Mesendoderm (in vitro differentiated cells): ENCODE results near the gene AFDN.
A peak's percentile ranks its signal among the peaks of the same experiment; 100 is the strongest.

Experiments
- DNase-seq: peaks from one replicate; pipeline ENCODE4 v3.0.0; 2013
- H2AK5ac ChIP-seq: 2 replicates; pipeline ENCODE4 v1.6.1; 2013; ENCODE audit warnings: low read length, inconsistent platforms
- H2BK120ac ChIP-seq: 2 replicates; pipeline ENCODE4 v1.6.1; 2013; ENCODE audit warnings: low read depth, mild to moderate bottlenecking, low read length, moderate library complexity, mixed read lengths
- H2BK15ac ChIP-seq: replicated peaks from 2 replicates; pipeline ENCODE4 v1.6.1; 2013; ENCODE audit warnings: low read depth, mild to moderate bottlenecking, moderate library complexity
- H2BK5ac ChIP-seq: 2 replicates; pipeline ENCODE4 v1.6.1; 2013; ENCODE audit warnings: low read length, inconsistent platforms
- H3K18ac ChIP-seq: 2 replicates; pipeline ENCODE4 v1.6.1; 2013; ENCODE audit warnings: mild to moderate bottlenecking, low read length, mixed read lengths
- H3K23ac ChIP-seq: one replicate; pipeline ENCODE4 v1.6.1; 2013; ENCODE audit warnings: low read length
- H3K27ac ChIP-seq: 2 replicates; pipeline ENCODE4 v1.5.1; 2013; ENCODE audit warnings: low read depth, mild to moderate bottlenecking, inconsistent platforms, low read length, moderate library complexity
- H3K27me3 ChIP-seq: 2 replicates; pipeline ENCODE4 v1.6.1; 2013; ENCODE audit warnings: low read length, control low read depth, mild to moderate bottlenecking, inconsistent platforms; ENCODE audit not compliant: insufficient read depth, poor library complexity
- H3K36me3 ChIP-seq: 2 replicates; pipeline ENCODE4 v1.6.1; 2013; ENCODE audit warnings: low read length, inconsistent platforms; ENCODE audit not compliant: control insufficient read depth, insufficient read depth
- H3K4ac ChIP-seq: one replicate; pipeline ENCODE4 v1.6.1; 2013; ENCODE audit warnings: low read depth, mild to moderate bottlenecking, low read length, moderate library complexity
- H3K4me1 ChIP-seq: 2 replicates; pipeline ENCODE4 v1.6.1; 2013; ENCODE audit warnings: low read depth, low read length, inconsistent platforms; ENCODE audit not compliant: control insufficient read depth
- H3K4me2 ChIP-seq: 2 replicates; pipeline ENCODE4 v1.6.1; 2013; ENCODE audit warnings: low read length
- H3K4me3 ChIP-seq: 2 replicates; pipeline ENCODE4 v1.5.1; 2013; ENCODE audit warnings: mild to moderate bottlenecking, low read length
- H3K56ac ChIP-seq: one replicate; pipeline ENCODE4 v1.6.1; 2013; ENCODE audit warnings: low read length
- H3K79me1 ChIP-seq: 2 replicates; pipeline ENCODE4 v1.6.1; 2013; ENCODE audit warnings: low read length, inconsistent platforms
- H3K79me2 ChIP-seq: 2 replicates; pipeline ENCODE4 v1.6.1; 2013; ENCODE audit warnings: mild to moderate bottlenecking, low read length; ENCODE audit not compliant: control insufficient read depth, insufficient read depth
- H3K9ac ChIP-seq: 2 replicates; pipeline ENCODE4 v1.6.1; 2013; ENCODE audit warnings: low read length, inconsistent platforms
- H4K5ac ChIP-seq: one replicate; pipeline ENCODE4 v1.6.1; 2013; ENCODE audit warnings: low read length
- H4K8ac ChIP-seq: one replicate; pipeline ENCODE4 v1.6.1; 2013; ENCODE audit warnings: low read depth, mild to moderate bottlenecking, control low read depth, low read length, moderate library complexity
- WGBS: extraction: QIAGEN DNeasy Blood & Tissue Kit; methylation state at CpG from one replicate; pipeline ENCODE4 v1.1.7; 2013; ENCODE audit warnings: low lambda C conversion rate, missing lambda C conversion rate; ENCODE audit not compliant: insufficient coverage; ENCODE audit errors: extremely low coverage; 5-methylcytosine and 5-hydroxymethylcytosine counted together

AFDN gene

DNA sequence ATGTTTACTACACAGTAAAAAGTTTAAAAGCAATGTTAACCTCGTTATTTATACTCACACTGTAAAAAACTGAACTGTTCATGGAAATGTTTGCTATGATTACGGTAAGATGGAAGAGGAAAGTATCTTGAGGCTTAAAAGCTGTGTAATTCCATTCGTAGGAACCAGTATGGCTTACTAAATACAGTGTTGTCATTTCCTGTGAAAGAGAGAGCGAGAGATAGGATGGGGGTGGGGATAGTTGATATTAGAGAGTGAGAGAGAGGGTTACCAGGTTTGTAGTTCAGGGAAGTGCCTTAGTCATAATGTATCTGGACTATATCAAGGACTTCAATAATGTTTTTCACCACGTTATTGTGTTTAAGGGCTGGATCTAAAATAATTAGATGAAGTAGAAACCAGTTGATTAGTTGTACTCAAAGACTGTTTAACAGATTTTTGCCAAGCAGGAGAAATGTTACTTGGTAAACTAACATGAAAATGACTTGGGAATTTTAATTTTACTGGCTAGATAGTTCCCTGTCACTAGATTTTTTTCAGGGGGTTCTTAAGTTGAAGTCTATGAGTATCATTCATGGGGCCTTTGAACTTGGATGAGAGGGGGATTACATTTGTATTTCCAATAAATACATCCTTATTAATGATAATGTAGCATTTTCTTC is 30.4 kb downstream of the AFDN start:
- no peak overlapping the region for H3K27ac ChIP-seq
- no CpG with 5 or more reads among the region's 5 CpGs for WGBS

GRCh38 chr6:167858086-167858591 is 31.4 kb downstream of the AFDN start:
- H3K4ac ChIP-seq = no peak overlapping the region
- H3K27ac ChIP-seq = no peak overlapping the region
- H3K56ac ChIP-seq = no peak overlapping the region
- peaks cover 14% of the 10 kb centered on the region for H3K4me1 ChIP-seq
- H3K18ac ChIP-seq = no peak overlapping the region
- H2BK5ac ChIP-seq = no peak overlapping the region
- no peak overlapping the region for H3K9ac ChIP-seq
- H3K4me2 ChIP-seq = no peak overlapping the region
- peaks cover 7% of the 10 kb centered on the region for H3K79me1 ChIP-seq
- H3K79me2 ChIP-seq = peaks cover 70% of the 10 kb centered on the region
- no peak overlapping the region for H2AK5ac ChIP-seq
- H2BK120ac ChIP-seq = no peak overlapping the region
- H4K8ac ChIP-seq = no peak overlapping the region
- H3K23ac ChIP-seq = no peak overlapping the region
- H3K36me3 ChIP-seq = no peaks in the 10 kb centered on the region
- WGBS = no CpG with 5 or more reads among the region's 1 CpG
- no peak overlapping the region for H4K5ac ChIP-seq
- H3K4me3 ChIP-seq = no peak overlapping the region
- DNase-seq = no peak
- H2BK15ac ChIP-seq = no peak overlapping the region
- no peaks in the 10 kb centered on the region for H3K27me3 ChIP-seq

More for the DNA sequence above, 30.4 kb downstream of the AFDN start:
- Histone ChIP-seq H3K18ac (no peak overlapping the region), H3K4me2 (no peak overlapping the region), H3K79me1 (peaks cover 4% of the 10 kb centered on the region), H3K9ac (no peak overlapping the region), H3K4ac (no peak overlapping the region), H3K4me1 (peaks cover 14% of the 10 kb centered on the region), H3K79me2 (peaks cover 70% of the 10 kb centered on the region), H4K5ac (no peak overlapping the region), H3K4me3 (no peak overlapping the region), H2BK120ac (no peak overlapping the region), H2BK15ac (no peak overlapping the region), H3K23ac (no peak overlapping the region), H3K36me3 (no peaks in the 10 kb centered on the region), H3K56ac (no peak overlapping the region), H4K8ac (no peak overlapping the region), H2AK5ac (no peak overlapping the region), H2BK5ac (no peak overlapping the region), H3K27me3 (no peaks in the 10 kb centered on the region)
- DNase-seq = peak; percentile 86

- H2BK15ac ChIP-seq = no peak overlapping the region
- no peak overlapping the region for H3K4ac ChIP-seq
- H3K23ac ChIP-seq = no peak overlapping the region
- no peak overlapping the region for H2BK120ac ChIP-seq
- H3K79me1 ChIP-seq = peaks cover 7% of the 10 kb centered on the region
- H3K4me3 ChIP-seq = no peak overlapping the region
- no peaks in the 10 kb centered on the region for H3K36me3 ChIP-seq
- peaks cover 14% of the 10 kb centered on the region for H3K4me1 ChIP-seq
- WGBS = 88% methylated on average over 1 of the region's 7 CpGs
- DNase-seq = peak; percentile 76
- no peak overlapping the region for H4K8ac ChIP-seq
- H2AK5ac ChIP-seq = no peak overlapping the region
- no peak overlapping the region for H3K27ac ChIP-seq
- H4K5ac ChIP-seq = no peak overlapping the region
- no peak overlapping the region for H3K18ac ChIP-seq
- H2BK5ac ChIP-seq = no peak overlapping the region
- peak overlapping the region; percentile 11 for H3K9ac ChIP-seq
- peaks cover 68% of the 10 kb centered on the region for H3K79me2 ChIP-seq
- H3K27me3 ChIP-seq = no peaks in the 10 kb centered on the region
- H3K56ac ChIP-seq = no peak overlapping the region
- H3K4me2 ChIP-seq = peak overlapping the region; percentile 7
These were observed 32.3 kb downstream of the AFDN start for GRCh38 chr6:167858842-167859664.

- H3K27me3 ChIP-seq = no peaks in the 10 kb centered on the region
- H3K4me1 ChIP-seq = peaks cover 14% of the 10 kb centered on the region
- WGBS = no CpG with 5 or more reads among the region's 4 CpGs
- H3K27ac ChIP-seq = no peak overlapping the region
- H3K9ac ChIP-seq = no peak overlapping the region
- no peak overlapping the region for H2BK120ac ChIP-seq
- peaks cover 65% of the 10 kb centered on the region for H3K79me2 ChIP-seq
- no peaks in the 10 kb centered on the region for H3K36me3 ChIP-seq
- H4K8ac ChIP-seq = no peak overlapping the region
- H2BK15ac ChIP-seq = no peak overlapping the region
- no peak overlapping the region for H4K5ac ChIP-seq
- H3K4ac ChIP-seq = no peak overlapping the region
- H3K56ac ChIP-seq = no peak overlapping the region
- H3K23ac ChIP-seq = no peak overlapping the region
- H3K79me1 ChIP-seq = peaks cover 8% of the 10 kb centered on the region
- H3K18ac ChIP-seq = peak overlapping the region; percentile 2
- peak; percentile 49 for DNase-seq
- no peak overlapping the region for H2BK5ac ChIP-seq
- no peak overlapping the region for H2AK5ac ChIP-seq
- no peak overlapping the region for H3K4me2 ChIP-seq
- no peak overlapping the region for H3K4me3 ChIP-seq
These were observed 34.0 kb downstream of the AFDN start for GRCh38 chr6:167860550-167861226.

- no peak overlapping the region for H2BK5ac ChIP-seq
- H2BK15ac ChIP-seq = no peak overlapping the region
- no peak overlapping the region for H3K4me3 ChIP-seq
- no peak overlapping the region for H3K4ac ChIP-seq
- no peak overlapping the region for H3K9ac ChIP-seq
- peaks cover 14% of the 10 kb centered on the region for H3K4me1 ChIP-seq
- no peaks in the 10 kb centered on the region for H3K27me3 ChIP-seq
- H3K36me3 ChIP-seq = no peaks in the 10 kb centered on the region
- no peak overlapping the region for H3K4me2 ChIP-seq
- no peak overlapping the region for H3K27ac ChIP-seq
- no peak overlapping the region for H2AK5ac ChIP-seq
- no peak overlapping the region for H2BK120ac ChIP-seq
- DNase-seq = peak; percentile 51
- H3K56ac ChIP-seq = no peak overlapping the region
- H3K79me1 ChIP-seq = peaks cover 6% of the 10 kb centered on the region
- no peak overlapping the region for H3K23ac ChIP-seq
- H3K79me2 ChIP-seq = peaks cover 58% of the 10 kb centered on the region
- H4K8ac ChIP-seq = no peak overlapping the region
- H3K18ac ChIP-seq = no peak overlapping the region
- no peak overlapping the region for H4K5ac ChIP-seq
These were observed 34.7 kb downstream of the AFDN start for GRCh38 chr6:167861424-167861823.
